Keratinocyte (primary cell): Measurements from ENCODE around the gene MYOT. TPM values are rescaled to one million over a fixed set of nuclear protein-coding genes. Genes with fewer than 3 reads are reported as not detected.

Source experiments
- DNase-seq: peaks from one replicate; pipeline ENCODE4 v3.0.0-alpha.2; 2011; ENCODE audit warnings: low read depth, missing footprints, low spot score
- FAIRE-seq: peaks from 2 replicates; lab custom pipeline; 2011; peaks lifted over from hg19 to GRCh38; lab: Jason Lieb, UNC
- H2AFZ ChIP-seq: 2 replicates; pipeline ENCODE4 v1.6.0; 2012; ENCODE audit warnings: low read length, control low read depth, inconsistent platforms; ENCODE audit not compliant: control insufficient read depth
- H3K27ac ChIP-seq: 2 replicates; pipeline ENCODE4 v1.5.1; 2011; ENCODE audit warnings: low read length; ENCODE audit not compliant: control insufficient read depth, insufficient read depth
- H3K27me3 ChIP-seq: 3 replicates; pipeline ENCODE4 v1.6.0; 2011; ENCODE audit warnings: low read length; ENCODE audit not compliant: control insufficient read depth, insufficient read depth; ENCODE audit errors: extremely low read depth
- H3K36me3 ChIP-seq, 2 experiments: 2 replicates in 1 of 2; 3 replicates in 1 of 2; pipeline ENCODE4 v1.5.1; 2011; ENCODE audit warnings: low read length in 2 of 2, mild to moderate bottlenecking in 1 of 2; ENCODE audit not compliant: control insufficient read depth in 2 of 2, insufficient read depth in 2 of 2; ENCODE audit errors: extremely low read depth in 1 of 2
- H3K4me1 ChIP-seq: 3 replicates; pipeline ENCODE4 v1.5.1; 2011; ENCODE audit warnings: low read length; ENCODE audit not compliant: control insufficient read depth, insufficient read depth; ENCODE audit errors: extremely low read depth
- H3K4me2 ChIP-seq: 3 replicates; pipeline ENCODE4 v1.6.0; 2011; ENCODE audit warnings: low read depth, low read length; ENCODE audit not compliant: control insufficient read depth, insufficient read depth; ENCODE audit errors: extremely low read depth
- H3K4me3 ChIP-seq, 3 experiments: fragments of 200-600 bp in 1 of 3; sonication (generic) in 1 of 3; 2 replicates in 2 of 3; 3 replicates in 1 of 3; pipeline ENCODE4 v1.5.1; 2011 to 2016; ENCODE audit warnings: low read length in 3 of 3, mild to moderate bottlenecking in 3 of 3, control low read depth in 2 of 3, inconsistent platforms in 1 of 3, low read depth in 1 of 3, mixed read lengths in 1 of 3, mixed run types in 1 of 3, moderate library complexity in 1 of 3; ENCODE audit not compliant: control insufficient read depth in 2 of 3, insufficient read depth in 2 of 3; ENCODE audit errors: extremely low read depth in 1 of 3
- H3K79me2 ChIP-seq: 2 replicates; pipeline ENCODE4 v1.6.0; 2012; ENCODE audit warnings: low read length; ENCODE audit not compliant: control insufficient read depth, insufficient read depth
- H3K9ac ChIP-seq: 3 replicates; pipeline ENCODE4 v1.6.0; 2011; ENCODE audit warnings: low read length; ENCODE audit not compliant: control insufficient read depth, insufficient read depth; ENCODE audit errors: extremely low read depth
- H3K9me1 ChIP-seq: 3 replicates; pipeline ENCODE4 v1.6.0; 2011; ENCODE audit warnings: low read length; ENCODE audit not compliant: control insufficient read depth, insufficient read depth; ENCODE audit errors: extremely low read depth
- H3K9me3 ChIP-seq: 2 replicates; pipeline ENCODE4 v1.5.1; 2012; ENCODE audit warnings: low read depth, low read length; ENCODE audit not compliant: control insufficient read depth
- H4K20me1 ChIP-seq: 3 replicates; pipeline ENCODE4 v1.6.0; 2011; ENCODE audit warnings: low read length; ENCODE audit not compliant: control insufficient read depth, insufficient read depth; ENCODE audit errors: extremely low read depth
- EZH2 ChIP-seq: IDR thresholded peaks from one replicate; pipeline ENCODE4 v1.6.1; 2012; ENCODE audit warnings: inconsistent platforms, mild to moderate bottlenecking, low read length, moderate library complexity
- dilution Hi-C: fragments of 300-500 bp; cut with MboI; formaldehyde crosslinking; loops from one replicate; pipeline ENCODE4 v1.7.0; 2020; ENCODE audit warnings: low sequenced_read_pairs; ENCODE audit not compliant: extremely low pct_ligation_motif_present
- polyA plus RNA-seq, 5 experiments: library from polyadenylated mRNA; depleted of rRNA in 3 of 5; stranded (reverse) in 3 of 5; stranded (forward) in 1 of 5; unstranded in 1 of 5; fragments of >200 nt; gene quantifications; 1 replicate in 1 of 5; 2 replicates in 3 of 5; 3 replicates in 1 of 5; pipeline versions ENCODE4 v1.2.1 to v1.2.3, GENCODE V29; 2011 to 2012; ENCODE audit warnings: missing spikeins in 2 of 5, low read depth in 1 of 5, low replicate concordance in 1 of 5
- TF ChIP-seq, protein P1 (sequence below), 3 experiments: IDR thresholded peaks in 1 of 3; conservative IDR thresholded peaks in 1 of 3; optimal IDR thresholded peaks in 1 of 3; 2 replicates in 2 of 3; 3 replicates in 1 of 3; pipeline versions ENCODE3 to v1.5.1; 2011; ENCODE audit warnings: low read length in 3 of 3, mild to moderate bottlenecking in 3 of 3, moderate library complexity in 2 of 3, control low read depth in 1 of 3, inconsistent platforms in 1 of 3; ENCODE audit not compliant: insufficient read depth in 2 of 3; ENCODE audit errors: extremely low read depth in 1 of 3

The MYOT gene
- polyA plus RNA-seq, 1 donor (not counting 4 experiments of a cell fraction or from before 2014, with no cell fraction given) = 0.55 TPM

DNA sequence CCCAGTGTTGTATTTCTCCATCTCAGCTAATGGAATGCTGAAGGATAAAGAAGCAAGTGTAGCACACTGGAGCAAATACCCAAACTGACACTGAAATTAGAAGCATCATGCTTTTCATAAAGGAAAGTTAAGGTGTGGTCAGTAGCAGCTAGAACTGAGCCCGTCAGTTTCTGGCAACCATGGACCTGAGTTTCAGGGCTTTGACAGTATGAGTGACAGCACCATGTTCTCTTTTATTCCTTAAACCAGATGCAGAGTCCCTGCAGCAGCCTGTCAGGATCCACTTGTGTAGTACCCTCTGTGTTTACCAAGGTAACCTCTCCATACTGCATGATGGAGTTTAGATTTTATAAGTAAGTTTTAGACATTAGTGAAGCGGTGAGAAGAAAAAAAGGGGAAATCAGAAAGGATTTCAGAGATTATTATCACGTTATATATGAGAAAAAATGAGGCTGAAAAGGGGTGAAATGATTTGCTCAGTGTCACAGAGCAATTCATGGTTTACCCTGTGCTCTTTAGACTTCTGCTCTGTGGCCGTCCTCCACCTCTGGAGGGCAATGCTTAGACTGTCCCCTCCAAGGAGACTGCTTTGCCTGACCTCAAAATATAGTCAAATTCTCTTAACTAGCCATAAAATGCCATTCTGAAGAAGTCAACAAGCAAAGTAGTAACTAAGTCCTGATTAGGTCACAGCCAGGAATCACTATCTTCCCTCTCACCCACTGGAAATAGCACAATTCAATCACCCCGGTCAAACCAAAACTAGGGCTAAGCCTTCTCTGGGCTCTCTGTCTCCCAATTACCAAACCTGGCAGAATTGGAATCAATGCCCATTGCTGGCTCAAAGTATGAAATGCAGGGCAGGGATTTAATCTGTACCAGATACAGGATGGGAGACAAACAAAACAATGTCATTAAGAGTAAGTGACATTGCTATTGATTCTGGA, 10.5 kb upstream of the MYOT start:
- TF ChIP-seq EZH2 = no peak
- TF ChIP-seq, protein P1, sequence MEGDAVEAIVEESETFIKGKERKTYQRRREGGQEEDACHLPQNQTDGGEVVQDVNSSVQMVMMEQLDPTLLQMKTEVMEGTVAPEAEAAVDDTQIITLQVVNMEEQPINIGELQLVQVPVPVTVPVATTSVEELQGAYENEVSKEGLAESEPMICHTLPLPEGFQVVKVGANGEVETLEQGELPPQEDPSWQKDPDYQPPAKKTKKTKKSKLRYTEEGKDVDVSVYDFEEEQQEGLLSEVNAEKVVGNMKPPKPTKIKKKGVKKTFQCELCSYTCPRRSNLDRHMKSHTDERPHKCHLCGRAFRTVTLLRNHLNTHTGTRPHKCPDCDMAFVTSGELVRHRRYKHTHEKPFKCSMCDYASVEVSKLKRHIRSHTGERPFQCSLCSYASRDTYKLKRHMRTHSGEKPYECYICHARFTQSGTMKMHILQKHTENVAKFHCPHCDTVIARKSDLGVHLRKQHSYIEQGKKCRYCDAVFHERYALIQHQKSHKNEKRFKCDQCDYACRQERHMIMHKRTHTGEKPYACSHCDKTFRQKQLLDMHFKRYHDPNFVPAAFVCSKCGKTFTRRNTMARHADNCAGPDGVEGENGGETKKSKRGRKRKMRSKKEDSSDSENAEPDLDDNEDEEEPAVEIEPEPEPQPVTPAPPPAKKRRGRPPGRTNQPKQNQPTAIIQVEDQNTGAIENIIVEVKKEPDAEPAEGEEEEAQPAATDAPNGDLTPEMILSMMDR (optimal IDR thresholded peaks at IDR 0.05 in 1 of 3, IDR thresholded peaks at IDR 0.05 in 1 of 3, conservative IDR thresholded peaks at IDR 0.05 in 1 of 3; ENCODE audit: extremely low read depth in 1 of 3, insufficient read depth in 2 of 3, low read length in 3 of 3) = no peak
- no peak for FAIRE-seq

GRCh38 chr5:137858223-137858916, 9.3 kb upstream of the MYOT start:
- Histone ChIP-seq H3K4me1 (peaks cover 2% of the 10 kb centered on the region), H3K4me3 (peak overlapping the region in 1 of 3 experiments; percentile 24), H3K4me2 (peak overlapping the region; percentile 75), H3K36me3 (no peaks in the 10 kb centered on the region), H3K79me2 (no peaks in the 10 kb centered on the region), H3K9me3 (no peaks in the 10 kb centered on the region), H2AFZ (peak overlapping the region; percentile 66), H3K9me1 (no peaks in the 10 kb centered on the region), H3K27ac (no peak overlapping the region), H4K20me1 (no peaks in the 10 kb centered on the region), H3K27me3 (no peaks in the 10 kb centered on the region), H3K9ac (no peak overlapping the region)
- no peak for FAIRE-seq
- DNase-seq = no peak
- TF ChIP-seq EZH2 = no peak
- TF ChIP-seq, protein P1 (optimal IDR thresholded peaks at IDR 0.05 in 1 of 3, IDR thresholded peaks at IDR 0.05 in 1 of 3, conservative IDR thresholded peaks at IDR 0.05 in 1 of 3; ENCODE audit: extremely low read depth in 1 of 3, insufficient read depth in 2 of 3, low read length in 3 of 3) = no peak
- dilution Hi-C loops = no loop called here

More for the DNA sequence above, 10.5 kb upstream of the MYOT start:
- H3K27me3 ChIP-seq = no peaks in the 10 kb centered on the region
- H3K9me1 ChIP-seq = no peaks in the 10 kb centered on the region
- H3K4me3 ChIP-seq = no peak overlapping the region
- H2AFZ ChIP-seq = peak overlapping the region; percentile 44
- H3K36me3 ChIP-seq = no peaks in the 10 kb centered on the region
- no peak overlapping the region for H3K27ac ChIP-seq
- no peak for DNase-seq
- H3K9me3 ChIP-seq = no peaks in the 10 kb centered on the region
- H4K20me1 ChIP-seq = no peaks in the 10 kb centered on the region
- no peaks in the 10 kb centered on the region for H3K79me2 ChIP-seq
- H3K4me2 ChIP-seq = peak overlapping the region; percentile 75
- H3K9ac ChIP-seq = no peak overlapping the region
- peaks cover 2% of the 10 kb centered on the region for H3K4me1 ChIP-seq
- dilution Hi-C loops = no loop called here
